HepG2 (cell line): ENCODE measurements around the gene HBA2. TPM values are rescaled to one million over a fixed set of nuclear protein-coding genes. Genes with fewer than 3 reads are reported as not detected.
"Not testable (repeated sequence)": the region's sequence is repeated elsewhere in the genome, so short reads cannot be mapped to it uniquely, and the experiment has no call there.

Experiments used
- AHR ChIP-seq: IDR thresholded peaks from 2 replicates; pipeline ENCODE4 v1.6.1; 2018; ENCODE audit warnings: missing genetic modification reagents, missing compliant biosample characterization
- EHMT2 ChIP-seq: fragments of 200-600 bp; sonication (generic); IDR thresholded peaks from 2 replicates; pipeline ENCODE4 v1.7.0; 2017; ENCODE audit warnings: antibody characterized with exemption, low read depth, low read length, borderline replicate concordance
- ELF3 ChIP-seq: IDR thresholded peaks from 2 replicates; pipeline ENCODE4 v1.6.1; 2016; ENCODE audit warnings: missing genetic modification reagents, missing compliant biosample characterization
- GABPB1 ChIP-seq: IDR thresholded peaks from 2 replicates; pipeline ENCODE4 v1.6.1; 2016; ENCODE audit warnings: mild to moderate bottlenecking, missing genetic modification reagents, moderate library complexity, missing compliant biosample characterization
- HMG20B ChIP-seq: conservative IDR thresholded peaks from 2 replicates; pipeline ENCODE4 v1.6.1; 2016; ENCODE audit warnings: missing genetic modification reagents, missing compliant biosample characterization
- IRF2 ChIP-seq: IDR thresholded peaks from 2 replicates; pipeline ENCODE4 v1.6.1; 2018; ENCODE audit warnings: missing genetic modification reagents, missing compliant biosample characterization
- KAT8 ChIP-seq: IDR thresholded peaks from 2 replicates; pipeline ENCODE4 v1.6.1; 2016; ENCODE audit warnings: missing genetic modification reagents, missing compliant biosample characterization
- KDM2A ChIP-seq: sonication (generic); formaldehyde crosslinking; IDR thresholded peaks from 2 replicates; pipeline ENCODE4 v1.4.0; 2020; ENCODE audit warnings: low read depth, missing genetic modification reagents, borderline replicate concordance
- KLF11 ChIP-seq: IDR thresholded peaks from 2 replicates; pipeline ENCODE4 v1.6.1; 2016; ENCODE audit warnings: missing compliant biosample characterization
- KLF16 ChIP-seq, 2 experiments: sonication (generic) in 1 of 2; formaldehyde crosslinking in 1 of 2; IDR thresholded peaks; 2 replicates each; pipeline versions ENCODE4 v1.6.1 to v1.8.0; 2016 to 2023; ENCODE audit warnings: missing genetic modification reagents in 2 of 2, missing compliant biosample characterization in 1 of 2
- NRL ChIP-seq: sonication (generic); formaldehyde crosslinking; IDR thresholded peaks from 2 replicates; pipeline ENCODE4 v1.5.0; 2020; ENCODE audit warnings: missing genetic modification reagents, mild to moderate bottlenecking, moderate library complexity, borderline replicate concordance
- RARA ChIP-seq: IDR thresholded peaks from 2 replicates; pipeline ENCODE4 v1.6.1; 2016; ENCODE audit warnings: missing genetic modification reagents, missing compliant biosample characterization
- RXRB ChIP-seq: IDR thresholded peaks from 2 replicates; pipeline ENCODE4 v1.6.1; 2016; ENCODE audit warnings: borderline replicate concordance, missing genetic modification reagents, missing compliant biosample characterization
- SIX4 ChIP-seq: sonication (generic); formaldehyde crosslinking; IDR thresholded peaks from 2 replicates; pipeline ENCODE4 v1.4.0; 2020; ENCODE audit warnings: missing genetic modification reagents
- SOX13 ChIP-seq, 3 experiments: fragments of 450-650 bp in 1 of 3; sonication (generic) in 1 of 3; formaldehyde crosslinking in 1 of 3; IDR thresholded peaks in 2 of 3; conservative IDR thresholded peaks in 1 of 3; 2 replicates each; pipeline versions ENCODE4 v1.5.0 to v1.6.1; 2016 to 2020; ENCODE audit warnings: antibody characterized with exemption in 1 of 3, mild to moderate bottlenecking in 1 of 3, missing compliant biosample characterization in 1 of 3, missing genetic modification reagents in 1 of 3, moderate library complexity in 1 of 3
- SOX5 ChIP-seq: IDR thresholded peaks from 2 replicates; pipeline ENCODE4 v1.6.1; 2016; ENCODE audit warnings: borderline replicate concordance
- TEAD3 ChIP-seq: optimal IDR thresholded peaks from 2 replicates; pipeline ENCODE3; 2016; ENCODE audit warnings: borderline replicate concordance
- THAP11 ChIP-seq: IDR thresholded peaks from 2 replicates; pipeline ENCODE4 v1.6.1; 2016; ENCODE audit warnings: missing biosample characterization, missing genetic modification reagents
- TSC22D2 ChIP-seq: sonication (generic); formaldehyde crosslinking; IDR thresholded peaks from 2 replicates; pipeline ENCODE4 v1.5.1; 2020; ENCODE audit warnings: missing genetic modification reagents, mild to moderate bottlenecking, borderline replicate concordance
- WIZ ChIP-seq: sonication (generic); formaldehyde crosslinking; IDR thresholded peaks from 2 replicates; pipeline ENCODE4 v1.5.1; 2020; ENCODE audit warnings: mild to moderate bottlenecking, missing genetic modification reagents
- YEATS2 ChIP-seq: sonication (generic); formaldehyde crosslinking; IDR thresholded peaks from 2 replicates; pipeline ENCODE4 v1.4.0; 2020; ENCODE audit warnings: missing genetic modification reagents, borderline replicate concordance
- ZBTB20 ChIP-seq: sonication (generic); formaldehyde crosslinking; IDR thresholded peaks from 2 replicates; pipeline ENCODE4 v1.8.1; 2023; ENCODE audit warnings: missing genetic modification reagents, low read depth, mild to moderate bottlenecking, borderline replicate concordance
- ZNF792 ChIP-seq: IDR thresholded peaks from 2 replicates; pipeline ENCODE4 v1.6.1; 2016
- polyA plus RNA-seq, 8 experiments: library from polyadenylated mRNA; depleted of rRNA in 3 of 8; stranded (reverse) in 7 of 8; unstranded in 1 of 8; fragments of >200 nt; fragmentation: Illumina TruSeq in 4 of 8; extraction: Trizol in 4 of 8; gene quantifications; 2 replicates each; pipeline versions ENCODE4 v1.2.1 to v1.2.3, GENCODE V29; 2011 to 2016; ENCODE audit warnings: low read depth in 4 of 8, missing spikeins in 1 of 8, mixed read lengths in 1 of 8; ENCODE audit not compliant: insufficient read depth in 1 of 8
- total RNA-seq, 5 experiments: library from RNA; depleted of rRNA; stranded (reverse); fragments of >200 nt; fragmentation: Illumina TruSeq; extraction: Trizol; gene quantifications; 2 replicates each; pipeline ENCODE4 v1.2.3, GENCODE V29; 2016; ENCODE audit warnings: low read depth in 1 of 5
- TF ChIP-seq, protein P1 (sequence below): IDR thresholded peaks from 2 replicates; pipeline ENCODE4 v1.6.1; 2018; ENCODE audit warnings: missing genetic modification reagents
- TF ChIP-seq, protein P2 (sequence below): IDR thresholded peaks from 2 replicates; pipeline ENCODE4 v1.6.1; 2016
- TF ChIP-seq, protein P3 (sequence below): sonication (generic); formaldehyde crosslinking; IDR thresholded peaks from 2 replicates; pipeline ENCODE4 v1.4.0; 2020; ENCODE audit warnings: missing genetic modification reagents

Gene HBA2
- total and polyA plus RNA-seq, 2 of the 13 experiments (the other 11 are each of a cell fraction or from before 2014, with no cell fraction given) = not detected

DNA sequence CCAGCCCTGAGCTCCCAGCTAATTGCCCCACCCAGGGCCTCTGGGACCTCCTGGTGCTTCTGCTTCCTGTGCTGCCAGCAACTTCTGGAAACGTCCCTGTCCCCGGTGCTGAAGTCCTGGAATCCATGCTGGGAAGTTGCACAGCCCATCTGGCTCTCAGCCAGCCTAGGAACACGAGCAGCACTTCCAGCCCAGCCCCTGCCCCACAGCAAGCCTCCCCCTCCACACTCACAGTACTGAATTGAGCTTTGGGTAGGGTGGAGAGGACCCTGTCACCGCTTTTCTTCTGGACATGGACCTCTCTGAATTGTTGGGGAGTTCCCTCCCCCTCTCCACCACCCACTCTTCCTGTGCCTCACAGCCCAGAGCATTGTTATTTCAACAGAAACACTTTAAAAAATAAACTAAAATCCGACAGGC, 2.6 kb upstream of the HBA2 start (continued):
- TF ChIP-seq, protein P1, sequence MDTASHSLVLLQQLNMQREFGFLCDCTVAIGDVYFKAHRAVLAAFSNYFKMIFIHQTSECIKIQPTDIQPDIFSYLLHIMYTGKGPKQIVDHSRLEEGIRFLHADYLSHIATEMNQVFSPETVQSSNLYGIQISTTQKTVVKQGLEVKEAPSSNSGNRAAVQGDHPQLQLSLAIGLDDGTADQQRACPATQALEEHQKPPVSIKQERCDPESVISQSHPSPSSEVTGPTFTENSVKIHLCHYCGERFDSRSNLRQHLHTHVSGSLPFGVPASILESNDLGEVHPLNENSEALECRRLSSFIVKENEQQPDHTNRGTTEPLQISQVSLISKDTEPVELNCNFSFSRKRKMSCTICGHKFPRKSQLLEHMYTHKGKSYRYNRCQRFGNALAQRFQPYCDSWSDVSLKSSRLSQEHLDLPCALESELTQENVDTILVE (CRISPR knock-in tag) = peak; percentile 54; the same call in 1 of the 2 replicates
- TF ChIP-seq TEAD3 = peak; percentile 43
- TF ChIP-seq SIX4 (CRISPR knock-in tag) = 0 out of 2 replicates have a peak, but pooled peaks have one; percentile 15
- TF ChIP-seq TSC22D2 (CRISPR knock-in tag) = peak; percentile 73; the same call in 1 of the 2 replicates
- TF ChIP-seq AHR (CRISPR knock-in tag) = 0 out of 2 replicates have a peak, but pooled peaks have one; percentile 58
- peak; percentile 40; the same call in 1 of the 2 replicates for TF ChIP-seq RARA
- TF ChIP-seq HMG20B (CRISPR knock-in tag) = 0 out of 2 replicates have a peak, but pooled peaks have one; percentile 24
- peak; percentile 67; the same call in 1 of the 2 replicates for TF ChIP-seq EHMT2
- peak; percentile 53; the same call in 1 of the 2 replicates for TF ChIP-seq ZBTB20
- 0 out of 2 replicates have a peak, but pooled peaks have one; percentile 46 for TF ChIP-seq KAT8 (CRISPR knock-in tag)
- peak; percentile 46; the same call in 1 of the 2 replicates for TF ChIP-seq ZNF792 (CRISPR knock-in tag)
- peak; percentile 35; the same call in 1 of the 2 replicates for TF ChIP-seq SOX5 (CRISPR knock-in tag)
- 0 out of 2 replicates have a peak, but pooled peaks have one; percentile 42 for TF ChIP-seq KDM2A (CRISPR knock-in tag)
- peak; percentile 31; the same call in 1 of the 2 replicates for TF ChIP-seq GABPB1 (CRISPR knock-in tag)
- 0 out of 2 replicates have a peak, but pooled peaks have one; percentile 24 for TF ChIP-seq THAP11 (CRISPR knock-in tag)
- peak in 1 of 2 experiments; percentile 62; a peak in 2 of 4 replicates for TF ChIP-seq KLF16 (CRISPR knock-in tag; IDR thresholded peaks at IDR 0.05)
- peak; percentile 37; the same call in 1 of the 2 replicates for TF ChIP-seq YEATS2 (CRISPR knock-in tag)
- 0 out of 2 replicates have a peak, but pooled peaks have one; percentile 32 for TF ChIP-seq IRF2 (CRISPR knock-in tag)
- 0 out of 2 replicates have a peak, but pooled peaks have one; percentile 18 for TF ChIP-seq NRL (CRISPR knock-in tag)
- TF ChIP-seq ELF3 (CRISPR knock-in tag) = peak; percentile 58; the same call in 1 of the 2 replicates
- 0 out of 2 replicates have a peak, but pooled peaks have one; percentile 42 for TF ChIP-seq RXRB (CRISPR knock-in tag)
- not testable (repeated sequence) for TF ChIP-seq SOX13 (IDR thresholded peaks at IDR 0.05)
- 0 out of 4 replicates have a peak, but pooled peaks of 1 of the 2 experiments have one; percentile 11 for TF ChIP-seq SOX13 (CRISPR knock-in tag; conservative IDR thresholded peaks at IDR 0.05 in 1 of 2, IDR thresholded peaks at IDR 0.05 in 1 of 2)
- TF ChIP-seq, protein P2, sequence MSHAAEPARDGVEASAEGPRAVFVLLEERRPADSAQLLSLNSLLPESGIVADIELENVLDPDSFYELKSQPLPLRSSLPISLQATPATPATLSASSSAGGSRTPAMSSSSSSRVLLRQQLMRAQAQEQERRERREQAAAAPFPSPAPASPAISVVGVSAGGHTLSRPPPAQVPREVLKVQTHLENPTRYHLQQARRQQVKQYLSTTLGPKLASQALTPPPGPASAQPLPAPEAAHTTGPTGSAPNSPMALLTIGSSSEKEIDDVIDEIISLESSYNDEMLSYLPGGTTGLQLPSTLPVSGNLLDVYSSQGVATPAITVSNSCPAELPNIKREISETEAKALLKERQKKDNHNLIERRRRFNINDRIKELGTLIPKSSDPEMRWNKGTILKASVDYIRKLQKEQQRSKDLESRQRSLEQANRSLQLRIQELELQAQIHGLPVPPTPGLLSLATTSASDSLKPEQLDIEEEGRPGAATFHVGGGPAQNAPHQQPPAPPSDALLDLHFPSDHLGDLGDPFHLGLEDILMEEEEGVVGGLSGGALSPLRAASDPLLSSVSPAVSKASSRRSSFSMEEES = peak; percentile 80
- TF ChIP-seq, protein P3, sequence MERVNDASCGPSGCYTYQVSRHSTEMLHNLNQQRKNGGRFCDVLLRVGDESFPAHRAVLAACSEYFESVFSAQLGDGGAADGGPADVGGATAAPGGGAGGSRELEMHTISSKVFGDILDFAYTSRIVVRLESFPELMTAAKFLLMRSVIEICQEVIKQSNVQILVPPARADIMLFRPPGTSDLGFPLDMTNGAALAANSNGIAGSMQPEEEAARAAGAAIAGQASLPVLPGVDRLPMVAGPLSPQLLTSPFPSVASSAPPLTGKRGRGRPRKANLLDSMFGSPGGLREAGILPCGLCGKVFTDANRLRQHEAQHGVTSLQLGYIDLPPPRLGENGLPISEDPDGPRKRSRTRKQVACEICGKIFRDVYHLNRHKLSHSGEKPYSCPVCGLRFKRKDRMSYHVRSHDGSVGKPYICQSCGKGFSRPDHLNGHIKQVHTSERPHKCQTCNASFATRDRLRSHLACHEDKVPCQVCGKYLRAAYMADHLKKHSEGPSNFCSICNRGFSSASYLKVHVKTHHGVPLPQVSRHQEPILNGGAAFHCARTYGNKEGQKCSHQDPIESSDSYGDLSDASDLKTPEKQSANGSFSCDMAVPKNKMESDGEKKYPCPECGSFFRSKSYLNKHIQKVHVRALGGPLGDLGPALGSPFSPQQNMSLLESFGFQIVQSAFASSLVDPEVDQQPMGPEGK (CRISPR knock-in tag) = peak; percentile 16; the same call in 1 of the 2 replicates
- 0 out of 2 replicates have a peak, but pooled peaks have one; percentile 44 for TF ChIP-seq KLF11
- peak; percentile 83 for TF ChIP-seq WIZ (CRISPR knock-in tag)
